C1 segment of cervical spinal cord (tissue), 14 donors: ENCODE data around the gene CPNE7.
"Not testable (repeated sequence)": the region's sequence is repeated elsewhere in the genome, so short reads cannot be mapped to it uniquely, and the experiment has no call there.

Source experiments
- DNase-seq, 14 donors: peaks; one replicate each; lab custom pipeline; 2025; lab: John Stamatoyannopoulos, UW

Gene CPNE7

DNA sequence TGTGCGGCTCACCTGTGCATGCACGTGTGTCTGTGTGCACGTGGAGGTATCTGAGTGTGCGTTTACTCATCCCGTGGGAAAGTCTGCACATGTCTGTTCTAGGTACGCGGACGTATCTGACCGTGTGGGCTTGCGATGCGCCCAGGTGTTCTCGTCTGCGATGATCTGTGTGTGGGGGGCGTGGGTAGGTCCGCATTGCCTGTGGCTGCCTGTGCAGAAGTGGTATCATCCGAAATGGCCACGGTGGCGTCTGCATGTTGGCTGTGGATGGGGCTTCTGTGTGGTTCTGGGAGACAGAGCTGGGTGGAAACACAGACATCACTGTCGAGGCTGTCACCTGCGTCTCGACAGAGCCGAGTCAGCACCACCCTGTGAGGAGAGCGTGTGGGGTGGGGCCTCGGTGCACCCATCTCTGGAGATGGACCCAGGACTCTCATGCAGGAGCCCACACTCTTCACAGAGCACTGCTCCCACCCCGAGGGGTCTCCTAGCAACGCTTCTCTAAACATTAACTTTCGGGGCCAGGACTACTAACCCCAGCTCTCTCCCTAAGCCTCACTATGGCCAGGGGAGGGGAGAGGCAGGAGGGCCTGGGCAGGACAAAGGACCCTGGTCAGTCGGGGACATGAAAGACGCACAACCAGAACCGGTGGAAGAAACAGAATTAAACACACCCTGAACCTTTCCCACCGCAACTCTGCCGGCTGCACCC, 46.3 kb downstream of the CPNE7 start:
- no peak for DNase-seq

- no peak for DNase-seq
Observed at GRCh38 chr16:89623511-89624261, 48.1 kb downstream of the CPNE7 start.

- no peak for DNase-seq
Observed at GRCh38 chr16:89624777-89625761, 49.5 kb downstream of the CPNE7 start.

- DNase-seq: no peak
Observed at GRCh38 chr16:89629827-89630610, 54.5 kb downstream of the CPNE7 start.

- DNase-seq: no peak
Observed at GRCh38 chr16:89633064-89633631, 57.6 kb downstream of the CPNE7 start.

GRCh38 chr16:89634463-89635385, 59.2 kb downstream of the CPNE7 start:
- DNase-seq: not testable (repeated sequence)

GRCh38 chr16:89636663-89637062, 61.1 kb downstream of the CPNE7 start:
- no peak for DNase-seq

DNA sequence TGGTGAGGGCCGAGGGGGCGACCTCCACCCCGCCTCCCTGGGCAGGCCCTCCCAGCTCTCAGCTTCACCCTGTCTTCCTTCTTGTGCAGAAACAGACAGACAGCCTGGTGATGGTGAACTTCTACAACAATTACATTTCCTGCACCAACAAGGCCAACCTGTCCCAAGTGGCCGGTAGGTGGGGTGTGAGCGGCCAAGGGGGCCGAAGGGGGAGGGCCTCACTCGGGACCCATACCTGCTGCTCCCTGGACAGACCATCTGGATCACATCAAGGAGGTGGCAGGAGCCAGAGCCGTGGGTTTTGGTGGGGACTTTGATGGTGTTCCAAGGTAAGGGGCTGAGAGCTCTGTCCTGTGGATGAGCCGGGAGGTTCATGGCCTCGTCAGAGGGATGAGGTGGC, 61.8 kb downstream of the CPNE7 start:
- no peak for DNase-seq

DNA sequence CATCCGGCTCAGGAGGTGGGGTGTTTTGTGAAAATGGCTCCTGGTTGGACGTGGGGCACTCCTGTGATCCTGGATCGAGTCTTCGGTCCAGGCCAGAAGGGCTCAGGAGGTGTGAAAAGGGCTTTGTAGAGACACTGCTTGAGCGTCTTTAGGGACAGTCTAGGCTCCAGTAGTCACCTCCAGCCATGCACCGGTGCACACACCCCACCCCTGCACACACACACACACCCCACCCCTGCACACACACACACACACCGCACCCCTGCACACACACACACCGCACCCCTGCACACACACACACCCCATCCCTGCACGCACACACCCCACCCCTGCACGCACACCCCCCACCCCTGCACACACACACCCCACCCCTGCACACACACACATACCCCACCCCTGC, 62.9 kb downstream of the CPNE7 start:
- DNase-seq: no peak

GRCh38 chr16:89639385-89639784, 63.8 kb downstream of the CPNE7 start:
- DNase-seq: no peak

DNA sequence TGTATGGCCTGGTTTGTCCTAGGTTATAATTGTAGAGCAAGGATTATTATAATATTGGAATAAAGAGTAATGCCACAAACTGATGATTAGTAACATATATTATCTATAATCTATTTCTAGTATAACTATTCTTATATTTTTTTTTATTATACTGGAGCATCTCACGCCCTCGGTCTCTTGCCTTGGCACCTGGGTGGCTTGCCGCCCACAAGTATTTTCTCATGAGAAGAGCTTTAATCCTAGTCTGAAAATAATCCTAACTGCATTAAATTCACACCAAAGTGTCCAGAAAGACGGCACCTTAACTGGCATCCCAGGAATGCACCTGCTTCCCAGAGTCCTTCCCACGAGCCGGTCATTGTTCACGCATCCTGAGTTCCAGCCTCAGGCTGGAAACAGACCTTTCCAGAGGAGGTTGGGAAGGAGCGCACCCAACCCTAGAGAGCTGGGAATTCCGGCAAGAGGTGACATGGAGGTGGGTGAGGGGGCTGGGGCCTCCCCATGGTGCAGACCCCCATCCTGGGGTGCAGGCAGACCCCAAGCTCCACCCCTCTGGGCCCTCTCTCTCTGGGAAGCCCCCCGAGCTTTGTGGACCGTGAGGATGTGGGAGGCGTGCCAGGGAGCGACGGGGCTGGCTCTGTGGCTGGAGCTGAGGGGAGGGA, 66.0 kb downstream of the CPNE7 start:
- no peak for DNase-seq

DNA sequence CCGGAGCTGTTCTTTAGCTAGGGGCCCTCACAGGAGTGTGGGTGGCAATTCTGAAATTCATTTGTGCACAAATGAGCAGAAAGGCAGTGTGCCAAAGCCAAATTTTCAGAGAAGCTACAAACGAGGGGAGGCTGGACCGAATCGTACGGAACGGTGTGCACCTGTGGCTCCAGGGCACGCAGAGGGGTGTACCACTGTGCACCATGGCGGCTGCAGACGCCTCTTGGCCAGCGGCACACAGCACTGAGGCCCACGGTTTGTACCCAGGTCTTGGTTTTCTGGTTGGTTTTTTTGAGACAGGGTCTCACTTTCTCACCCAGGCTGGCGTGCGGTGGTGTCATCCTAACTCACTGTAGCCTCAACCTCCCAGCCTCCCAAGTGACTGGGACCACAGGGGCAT, 67.0 kb downstream of the CPNE7 start:
- DNase-seq: no peak

GRCh38 chr16:89643769-89644300, 68.3 kb downstream of the CPNE7 start:
- DNase-seq: no peak

- DNase-seq: no peak
Observed at GRCh38 chr16:89645122-89645521, 69.6 kb downstream of the CPNE7 start.

GRCh38 chr16:89646270-89646669, 70.7 kb downstream of the CPNE7 start:
- no peak for DNase-seq
